H1 (cell line): ENCODE results near the gene ANK2. TPM values are rescaled to one million over a fixed set of nuclear protein-coding genes. Genes with fewer than 3 reads are reported as not detected.

Experiments used
- CHD7 ChIP-seq: fragments of 300-600 bp; sonication (generic); IDR thresholded peaks from 2 replicates; pipeline ENCODE4 v1.7.1; 2012; ENCODE audit warnings: low read length, moderate library complexity, mild to moderate bottlenecking, inconsistent platforms; ENCODE audit not compliant: insufficient replicate concordance
- CREB1 ChIP-seq: IDR thresholded peaks from 2 replicates; pipeline ENCODE4 v1.6.1; 2012; ENCODE audit warnings: inconsistent platforms
- SP4 ChIP-seq: IDR thresholded peaks from 2 replicates; pipeline ENCODE4 v1.6.1; 2012; ENCODE audit warnings: low read length, inconsistent platforms
- polyA plus RNA-seq, 7 experiments: library from polyadenylated mRNA; depleted of rRNA in 3 of 7; stranded (reverse) in 5 of 7; unstranded in 2 of 7; fragments of >200 nt in 5 of 7; fragments of 200-250 nt in 2 of 7; gene quantifications; 1 replicate in 5 of 7; 2 replicates in 1 of 7; 4 replicates in 1 of 7; pipeline versions ENCODE4 v1.2.1 to v1.2.3, GENCODE V29; 2011 to 2013; ENCODE audit warnings: missing spikeins in 2 of 7, mixed read lengths in 2 of 7
- total RNA-seq: library from RNA; stranded (reverse); fragmentation: NEBNext Ultra II Directional; extraction: Animal tissue kit (Norgen Biotek cat#: 25700); gene quantifications from 2 replicates; pipeline ENCODE4 v1.2.1, GENCODE V29; 2021

Gene ANK2
- total and polyA plus RNA-seq, 2 of the 8 experiments (the other 6 are each of a cell fraction or from before 2014, with no cell fraction given): 14.2 to 35.1 TPM

DNA sequence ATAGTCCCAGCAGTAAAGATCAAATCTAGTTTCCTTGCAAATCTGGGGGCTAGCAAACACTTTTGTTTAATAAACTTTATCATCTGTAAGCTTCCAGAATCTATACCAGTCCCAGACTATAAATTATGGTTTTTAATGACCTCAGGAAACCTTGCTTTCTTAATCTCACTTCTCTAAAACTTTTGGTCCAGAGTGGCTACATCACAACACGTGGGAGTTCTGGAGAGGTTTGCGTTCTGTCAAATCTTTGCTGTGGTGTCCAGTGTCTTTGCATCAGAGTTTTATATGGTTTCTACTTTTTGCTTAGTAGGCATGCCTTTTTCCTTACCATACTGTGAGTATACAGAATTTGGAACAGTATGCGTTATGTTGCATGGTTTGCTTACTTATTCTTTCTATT, 193.9 kb downstream of the ANK2 start (continued):
- TF ChIP-seq CHD7 (no peak), CREB1 (no peak), SP4 (no peak)
